Liver (tissue), 3 donors: ENCODE data around the gene ATOH7.

Experiments
- CTCF ChIP-seq: fragments of 150-350 bp; IDR thresholded peaks from 2 replicates; pipeline ENCODE4 v1.5.1; 2017; ENCODE audit warnings: improper control_type of control experiment, low read depth, low read length; ENCODE audit not compliant: missing input control
- MAX ChIP-seq: IDR thresholded peaks from 2 replicates; pipeline ENCODE4 v1.6.1; 2016; ENCODE audit warnings: antibody characterized with exemption
- TAF1 ChIP-seq: conservative IDR thresholded peaks from 2 replicates; pipeline ENCODE4 v1.6.1; 2016; ENCODE audit warnings: antibody characterized with exemption, mild to moderate bottlenecking
- donor health status: healthy.
- donor health status: healthy.

GRCh38 chr10:68251151-68251550 is 19.2 kb upstream of the ATOH7 start:
- TF ChIP-seq MAX (no peak), TAF1 (no peak), CTCF (no peak)
